ENCODE data around the gene AHSP. TPM values are rescaled to one million over a fixed set of nuclear protein-coding genes. Genes with fewer than 3 reads are reported as not detected.
"Not testable (repeated sequence)": the region's sequence is repeated elsewhere in the genome, so short reads cannot be mapped to it uniquely, and the experiment has no call there.

Gene AHSP, protein sequence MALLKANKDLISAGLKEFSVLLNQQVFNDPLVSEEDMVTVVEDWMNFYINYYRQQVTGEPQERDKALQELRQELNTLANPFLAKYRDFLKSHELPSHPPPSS
- not detected for total RNA-seq

DNA sequence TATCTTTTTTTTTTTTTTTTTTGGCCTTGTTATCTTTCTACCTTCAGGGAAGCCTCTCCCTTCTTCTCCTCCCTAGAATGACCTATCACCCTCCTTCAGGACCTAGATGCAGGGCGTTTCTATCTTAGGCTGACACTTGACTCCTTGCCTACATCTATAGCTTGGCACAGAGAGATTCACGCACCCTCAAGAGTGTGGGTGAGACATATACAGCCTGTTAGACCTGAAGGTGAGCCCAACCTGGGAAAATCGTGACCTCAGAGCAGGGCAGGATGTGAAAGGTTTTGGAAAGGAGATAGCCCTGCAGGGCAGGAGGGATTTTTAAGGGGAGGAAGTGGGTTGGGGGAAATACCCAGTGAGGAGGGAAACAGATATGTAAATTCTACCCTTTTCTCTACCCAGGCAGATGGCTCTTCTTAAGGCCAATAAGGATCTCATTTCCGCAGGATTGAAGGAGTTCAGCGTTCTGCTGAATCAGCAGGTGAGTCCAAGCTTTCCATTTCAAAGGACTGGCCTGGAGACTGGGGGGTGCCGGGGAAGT, at the start of gene AHSP:
TSS of gene AHSP (plus strand) at position 167 of the 541 bp plus-strand sequence. CDS start at position 407, 240 bp downstream.
- ATAC-seq (ENCODE audit: insufficient number of reproducible peaks, low FRiP score, low read depth), result no peak
- Histone ChIP-seq H3K27ac (no peak within 1 kb of the TSS), H3K27me3 (replicated peaks; ENCODE audit: insufficient read depth) (no peaks in the 10 kb centered on the region), H3K36me3 (no peaks in the 10 kb centered on the region), H3K4me1 (ENCODE audit: control insufficient read depth in 1 of 2, low read depth in 2 of 2) (peaks cover 0 to 5% of the 10 kb centered on the region in 2 donors), H3K9me3 (no peaks in the 10 kb centered on the region), H3K4me3 (peak within 1 kb of the TSS; percentile 69)
- no peak for DNase-seq (ENCODE audit: low spot score)
- TF ChIP-seq, protein P1, sequence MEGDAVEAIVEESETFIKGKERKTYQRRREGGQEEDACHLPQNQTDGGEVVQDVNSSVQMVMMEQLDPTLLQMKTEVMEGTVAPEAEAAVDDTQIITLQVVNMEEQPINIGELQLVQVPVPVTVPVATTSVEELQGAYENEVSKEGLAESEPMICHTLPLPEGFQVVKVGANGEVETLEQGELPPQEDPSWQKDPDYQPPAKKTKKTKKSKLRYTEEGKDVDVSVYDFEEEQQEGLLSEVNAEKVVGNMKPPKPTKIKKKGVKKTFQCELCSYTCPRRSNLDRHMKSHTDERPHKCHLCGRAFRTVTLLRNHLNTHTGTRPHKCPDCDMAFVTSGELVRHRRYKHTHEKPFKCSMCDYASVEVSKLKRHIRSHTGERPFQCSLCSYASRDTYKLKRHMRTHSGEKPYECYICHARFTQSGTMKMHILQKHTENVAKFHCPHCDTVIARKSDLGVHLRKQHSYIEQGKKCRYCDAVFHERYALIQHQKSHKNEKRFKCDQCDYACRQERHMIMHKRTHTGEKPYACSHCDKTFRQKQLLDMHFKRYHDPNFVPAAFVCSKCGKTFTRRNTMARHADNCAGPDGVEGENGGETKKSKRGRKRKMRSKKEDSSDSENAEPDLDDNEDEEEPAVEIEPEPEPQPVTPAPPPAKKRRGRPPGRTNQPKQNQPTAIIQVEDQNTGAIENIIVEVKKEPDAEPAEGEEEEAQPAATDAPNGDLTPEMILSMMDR (IDR thresholded peaks at IDR 0.05), result no peak

DNA sequence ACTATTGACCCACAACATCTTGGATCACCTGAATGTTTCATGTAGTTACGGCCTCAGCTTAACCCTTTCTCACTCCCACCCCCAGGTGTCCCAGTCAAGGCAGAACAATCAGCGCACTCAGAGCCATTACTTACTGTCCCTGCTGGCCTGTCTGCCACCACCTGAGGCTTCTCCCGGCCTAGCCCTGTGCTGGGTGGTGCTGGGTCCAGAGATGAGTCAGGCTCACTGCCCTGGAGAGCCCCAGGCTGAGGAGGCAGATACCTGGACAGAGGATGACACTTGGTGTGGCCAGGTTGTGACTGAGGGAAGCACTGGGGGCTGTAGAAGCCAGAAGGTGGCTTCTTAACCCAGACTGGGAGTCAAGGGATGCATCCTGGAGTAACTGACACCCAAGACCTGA, 48.7 kb upstream of the AHSP start:
- H3K9me3 ChIP-seq, result no peaks in the 10 kb centered on the region
- no peaks in the 10 kb centered on the region for H3K27me3 ChIP-seq (replicated peaks; ENCODE audit: insufficient read depth)
- TF ChIP-seq, protein P1 (IDR thresholded peaks at IDR 0.05), result no peak
- peaks cover 39% of the 10 kb centered on the region for H3K36me3 ChIP-seq
- H3K4me3 ChIP-seq, result no peak overlapping the region
- H3K27ac ChIP-seq, result no peak overlapping the region
- no peak for ATAC-seq (ENCODE audit: insufficient number of reproducible peaks, low FRiP score, low read depth)
- peaks cover 0 to 12% of the 10 kb centered on the region in 2 donors for H3K4me1 ChIP-seq (ENCODE audit: control insufficient read depth in 1 of 2, low read depth in 2 of 2)
- no peak for DNase-seq (ENCODE audit: low spot score)

DNA sequence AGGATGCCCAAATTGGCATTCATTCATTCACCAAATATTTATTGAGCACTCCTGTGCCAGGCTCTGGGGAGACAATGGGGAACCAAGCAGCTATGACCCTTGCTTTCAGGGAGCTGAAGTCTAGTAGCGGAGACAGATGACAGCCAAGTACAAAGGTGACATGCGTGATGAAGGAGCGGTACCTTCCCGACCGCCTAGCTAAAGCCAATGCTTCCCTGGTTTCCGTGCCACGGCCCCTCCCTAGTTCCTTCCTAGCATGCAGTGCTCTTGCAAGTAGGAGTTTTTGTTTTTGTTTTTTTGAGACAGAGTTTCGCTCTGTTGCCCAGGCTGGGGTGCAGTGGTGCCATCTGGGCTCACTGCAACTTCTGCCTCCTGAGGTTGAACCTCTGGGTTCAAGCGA, 47.9 kb upstream of the AHSP start:
- Histone ChIP-seq H3K4me1 (ENCODE audit: control insufficient read depth in 1 of 2, low read depth in 2 of 2) (peaks cover 0 to 5% of the 10 kb centered on the region in 2 donors), H3K36me3 (peaks cover 31% of the 10 kb centered on the region), H3K4me3 (no peak overlapping the region), H3K27ac (no peak overlapping the region), H3K9me3 (no peaks in the 10 kb centered on the region), H3K27me3 (replicated peaks; ENCODE audit: insufficient read depth) (no peaks in the 10 kb centered on the region)
- no peak for DNase-seq (ENCODE audit: low spot score)
- ATAC-seq (ENCODE audit: insufficient number of reproducible peaks, low FRiP score, low read depth), result no peak
- TF ChIP-seq, protein P1 (IDR thresholded peaks at IDR 0.05), result no peak

DNA sequence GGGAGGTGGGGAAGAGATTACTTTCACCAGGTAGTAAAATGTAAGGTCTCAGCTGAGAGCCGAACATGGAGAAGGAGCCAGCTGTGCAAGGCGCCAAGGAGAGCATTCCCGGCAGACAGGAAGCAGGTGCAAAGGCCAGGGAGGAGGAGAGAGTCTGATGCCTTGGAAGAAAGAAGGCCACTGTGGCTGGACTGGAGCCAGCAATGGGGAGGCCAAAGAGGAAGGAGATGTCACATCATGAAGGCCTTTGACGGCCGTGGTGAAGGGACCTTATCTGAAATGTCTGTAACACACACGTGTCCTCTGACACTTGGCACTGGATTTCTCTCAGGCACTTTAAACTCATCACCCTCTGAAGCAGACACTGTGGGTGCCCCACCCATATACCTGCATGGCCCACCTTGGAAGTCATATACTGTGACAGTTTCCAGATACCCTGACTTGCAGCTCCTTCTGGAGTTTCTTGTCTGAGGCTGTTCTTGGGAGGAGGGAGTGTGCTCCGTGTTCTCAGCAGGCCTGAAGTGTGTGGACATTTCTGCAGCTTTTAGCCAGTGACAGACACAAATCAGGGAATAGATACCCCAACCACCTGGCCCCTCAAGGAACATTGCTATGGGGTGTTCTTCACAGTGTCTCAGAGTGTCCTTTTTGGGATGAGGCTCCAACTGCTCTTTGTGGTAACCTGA, 46.7 kb upstream of the AHSP start:
- no peaks in the 10 kb centered on the region for H3K9me3 ChIP-seq
- ATAC-seq (ENCODE audit: insufficient number of reproducible peaks, low FRiP score, low read depth) (no peak), DNase-seq (ENCODE audit: low spot score) (no peak)
- no peaks in the 10 kb centered on the region for H3K27me3 ChIP-seq (replicated peaks; ENCODE audit: insufficient read depth)
- peaks cover 18% of the 10 kb centered on the region for H3K36me3 ChIP-seq
- H3K4me3 ChIP-seq, result no peak overlapping the region
- H3K27ac ChIP-seq, result no peak overlapping the region
- H3K4me1 ChIP-seq (ENCODE audit: control insufficient read depth in 1 of 2, low read depth in 2 of 2), result peaks cover 0 to 5% of the 10 kb centered on the region in 2 donors
- TF ChIP-seq, protein P1 (IDR thresholded peaks at IDR 0.05), result no peak

DNA sequence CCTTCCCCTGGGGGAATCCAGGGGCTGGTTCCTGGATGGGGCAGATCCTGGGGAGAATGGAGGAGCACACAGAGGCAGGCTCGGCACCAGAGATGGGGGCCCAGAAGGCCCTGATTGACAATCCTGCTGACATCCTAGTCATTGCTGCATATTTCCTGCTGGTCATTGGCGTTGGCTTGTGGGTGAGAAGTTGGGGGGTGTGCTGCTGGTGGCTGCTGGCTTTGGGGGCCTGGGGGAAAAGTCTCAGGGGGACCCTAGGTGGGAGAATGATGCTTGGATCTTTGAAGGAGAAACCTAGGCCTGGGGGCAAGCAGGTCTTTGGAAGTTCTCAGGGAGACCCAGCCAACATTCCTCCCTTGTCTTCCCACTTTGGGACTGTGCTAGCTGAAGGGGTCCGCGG, 44.6 kb upstream of the AHSP start, which contains the start of gene SLC5A2:
TSS of gene SLC5A2 (plus strand) at position 43 of the 400 bp plus-strand sequence. CDS start at position 57, 14 bp downstream.
- peaks cover under 1 to 16% of the 10 kb centered on the region in 2 donors for H3K4me1 ChIP-seq (ENCODE audit: control insufficient read depth in 1 of 2, low read depth in 2 of 2)
- no peaks in the 10 kb centered on the region for H3K9me3 ChIP-seq
- no peak within 1 kb of the TSS for H3K27ac ChIP-seq
- TF ChIP-seq, protein P1 (IDR thresholded peaks at IDR 0.05), result no peak
- no peaks in the 10 kb centered on the region for H3K36me3 ChIP-seq
- DNase-seq (ENCODE audit: low spot score), result no peak
- no peak for ATAC-seq (ENCODE audit: insufficient number of reproducible peaks, low FRiP score, low read depth)
- no peak within 1 kb of the TSS for H3K4me3 ChIP-seq
- H3K27me3 ChIP-seq (replicated peaks; ENCODE audit: insufficient read depth), result no peaks in the 10 kb centered on the region

DNA sequence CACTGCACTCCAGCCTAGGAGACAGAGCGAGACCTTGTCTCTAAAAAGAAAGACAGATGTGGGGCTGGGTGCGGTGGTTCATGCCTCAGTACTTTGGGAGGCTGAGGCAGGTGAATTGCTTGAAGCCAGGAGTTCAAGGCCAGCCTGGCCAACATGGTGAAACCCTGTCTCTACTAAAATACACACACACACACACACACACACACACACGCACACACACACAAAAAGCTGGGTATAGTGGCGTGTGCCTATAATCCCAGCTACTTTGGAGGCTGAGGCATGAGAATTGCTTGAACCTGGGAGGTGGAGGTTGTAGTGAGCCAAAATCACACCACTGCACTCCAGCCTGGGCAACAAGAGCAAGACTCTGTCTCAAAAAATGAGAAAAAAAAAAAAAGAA, 43.7 kb upstream of the AHSP start:
- not testable (repeated sequence) for H3K36me3 ChIP-seq; ATAC-seq (ENCODE audit: insufficient number of reproducible peaks, low FRiP score, low read depth); H3K27ac ChIP-seq; H3K27me3 ChIP-seq (replicated peaks; ENCODE audit: insufficient read depth); H3K9me3 ChIP-seq; DNase-seq (ENCODE audit: low spot score); H3K4me3 ChIP-seq
- H3K4me1 ChIP-seq (ENCODE audit: control insufficient read depth in 1 of 2, low read depth in 2 of 2), result peaks cover 6 to 22% of the 10 kb centered on the region in 2 donors
